ENCODE data around the gene RPA1.

RPA1 gene

GRCh38 chr17:1939981-1940809, 110.4 kb downstream of the RPA1 start:
- DNase-seq (ENCODE audit: low read depth in 1 of 2, low spot score in 1 of 2) = no peak

- DNase-seq (ENCODE audit: low read depth in 1 of 2, low spot score in 1 of 2) = no peak
These were observed 111.0 kb downstream of the RPA1 start for GRCh38 chr17:1940810-1941185.

GRCh38 chr17:1941272-1942065, 111.7 kb downstream of the RPA1 start:
- no peak for DNase-seq (ENCODE audit: low read depth in 1 of 2, low spot score in 1 of 2)

- DNase-seq (ENCODE audit: low read depth in 1 of 2, low spot score in 1 of 2) = no peak
These were observed 112.2 kb downstream of the RPA1 start for GRCh38 chr17:1942066-1942365.

- no peak for DNase-seq (ENCODE audit: low read depth in 1 of 2, low spot score in 1 of 2)
These were observed 113.0 kb downstream of the RPA1 start for GRCh38 chr17:1942666-1943435.

GRCh38 chr17:1943436-1943831, 113.6 kb downstream of the RPA1 start:
- DNase-seq (ENCODE audit: low read depth in 1 of 2, low spot score in 1 of 2) = no peak

- DNase-seq (ENCODE audit: low read depth in 1 of 2, low spot score in 1 of 2) = no peak
These were observed 115.8 kb downstream of the RPA1 start for GRCh38 chr17:1945621-1946020.

- DNase-seq (ENCODE audit: low read depth in 1 of 2, low spot score in 1 of 2) = no peak
These were observed 116.5 kb downstream of the RPA1 start for GRCh38 chr17:1946021-1946932.

- no peak for DNase-seq (ENCODE audit: low read depth in 1 of 2, low spot score in 1 of 2)
These were observed 117.5 kb downstream of the RPA1 start for GRCh38 chr17:1947229-1947742.

GRCh38 chr17:1947743-1948516, 118.1 kb downstream of the RPA1 start:
- DNase-seq (ENCODE audit: low read depth in 1 of 2, low spot score in 1 of 2) = no peak

- no peak for DNase-seq (ENCODE audit: low read depth in 1 of 2, low spot score in 1 of 2)
These were observed 118.7 kb downstream of the RPA1 start for GRCh38 chr17:1948517-1948825.
